CD4-positive, alpha-beta T cell treated with Interleukin-17A for 1 hour (primary cell): ENCODE measurements around the gene FAM181A.

Experiments used
- DNase-seq: peaks from one replicate; pipeline ENCODE4 v3.0.0-alpha.2; 2020

The FAM181A gene

GRCh38 chr14:93952829-93953228, 25.7 kb downstream of the FAM181A start:
- DNase-seq: no peak

- DNase-seq: no peak
Observed at GRCh38 chr14:93953263-93953662, 26.1 kb downstream of the FAM181A start.

GRCh38 chr14:93953739-93954515, 26.8 kb downstream of the FAM181A start:
- DNase-seq: no peak

DNA sequence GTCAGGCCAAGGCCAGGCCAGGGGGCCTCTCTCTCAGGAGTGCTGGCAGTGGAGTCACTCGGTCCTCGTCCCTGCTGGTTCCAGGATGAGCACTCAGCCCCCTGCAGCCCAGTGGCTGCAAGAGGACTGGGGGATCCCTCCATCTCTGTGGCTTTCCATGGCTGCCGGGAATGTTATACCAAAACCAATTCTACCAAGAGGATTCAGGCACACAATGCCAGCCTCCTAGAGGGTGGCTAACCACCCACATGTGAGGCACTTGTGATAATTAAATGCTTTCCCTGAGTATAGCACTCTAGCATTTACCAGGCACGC, 27.3 kb downstream of the FAM181A start:
- no peak for DNase-seq

- DNase-seq: peak; percentile 77
Observed at GRCh38 chr14:93954900-93955849, 28.0 kb downstream of the FAM181A start.

GRCh38 chr14:93955850-93956481, 28.8 kb downstream of the FAM181A start:
- DNase-seq: no peak

DNA sequence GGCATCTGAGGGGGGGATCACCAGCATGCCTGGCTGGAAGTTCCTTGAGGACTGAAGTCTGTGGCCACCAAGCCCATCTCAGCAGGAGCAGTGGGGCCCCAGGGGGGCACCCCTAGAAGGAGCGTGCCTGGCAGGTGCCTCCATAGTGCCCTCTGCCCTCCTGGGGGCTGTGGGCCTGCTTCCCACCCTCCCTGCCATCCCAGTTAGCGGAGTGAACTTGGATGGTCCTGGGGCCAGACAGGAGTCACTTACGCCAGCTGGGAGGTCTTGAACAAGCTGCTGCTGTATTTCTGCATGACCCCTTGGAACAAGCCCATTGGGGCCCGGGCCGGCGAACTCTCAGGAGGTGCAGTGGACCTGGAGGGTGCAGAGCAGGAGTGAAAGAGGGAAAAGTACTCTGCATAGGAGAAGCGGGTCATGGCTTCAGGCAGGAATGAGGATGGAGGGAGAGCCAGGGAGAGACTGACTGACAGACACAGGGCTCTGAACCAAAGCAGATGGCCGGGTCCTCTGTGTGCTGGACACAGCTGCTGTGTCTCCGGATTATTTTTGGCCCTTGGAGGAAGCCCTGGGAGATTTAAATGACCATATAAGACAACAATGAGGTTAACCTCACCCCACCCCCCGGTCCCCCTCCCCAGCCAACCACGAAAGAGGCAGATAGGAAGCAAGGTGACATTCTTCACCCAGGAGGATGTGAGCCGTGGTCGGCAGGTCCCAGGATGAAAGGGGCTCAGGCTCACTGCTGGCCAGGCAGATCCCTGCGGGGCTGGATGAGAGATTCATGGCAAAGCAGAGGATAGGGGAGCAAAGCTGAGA, 29.6 kb downstream of the FAM181A start:
- peak; percentile 30 for DNase-seq

DNA sequence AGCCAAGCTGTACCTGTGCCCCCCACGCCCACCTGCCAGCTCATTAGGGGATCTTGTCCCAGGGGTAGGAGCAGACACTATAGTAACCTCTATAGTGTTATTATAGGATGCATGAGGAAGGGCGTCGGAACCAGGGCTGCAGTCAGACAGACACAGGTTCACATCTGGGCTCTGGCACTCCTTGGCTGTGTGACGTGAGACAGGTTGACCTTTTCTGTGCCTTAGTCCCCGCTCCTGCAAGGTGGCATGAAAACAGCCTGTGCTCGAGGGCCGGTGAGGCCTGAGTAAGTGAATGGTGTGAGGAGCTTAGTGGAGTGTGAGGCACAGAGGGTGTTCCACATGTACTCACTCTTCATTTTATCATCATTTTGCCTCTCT, 30.2 kb downstream of the FAM181A start:
- DNase-seq: no peak

DNA sequence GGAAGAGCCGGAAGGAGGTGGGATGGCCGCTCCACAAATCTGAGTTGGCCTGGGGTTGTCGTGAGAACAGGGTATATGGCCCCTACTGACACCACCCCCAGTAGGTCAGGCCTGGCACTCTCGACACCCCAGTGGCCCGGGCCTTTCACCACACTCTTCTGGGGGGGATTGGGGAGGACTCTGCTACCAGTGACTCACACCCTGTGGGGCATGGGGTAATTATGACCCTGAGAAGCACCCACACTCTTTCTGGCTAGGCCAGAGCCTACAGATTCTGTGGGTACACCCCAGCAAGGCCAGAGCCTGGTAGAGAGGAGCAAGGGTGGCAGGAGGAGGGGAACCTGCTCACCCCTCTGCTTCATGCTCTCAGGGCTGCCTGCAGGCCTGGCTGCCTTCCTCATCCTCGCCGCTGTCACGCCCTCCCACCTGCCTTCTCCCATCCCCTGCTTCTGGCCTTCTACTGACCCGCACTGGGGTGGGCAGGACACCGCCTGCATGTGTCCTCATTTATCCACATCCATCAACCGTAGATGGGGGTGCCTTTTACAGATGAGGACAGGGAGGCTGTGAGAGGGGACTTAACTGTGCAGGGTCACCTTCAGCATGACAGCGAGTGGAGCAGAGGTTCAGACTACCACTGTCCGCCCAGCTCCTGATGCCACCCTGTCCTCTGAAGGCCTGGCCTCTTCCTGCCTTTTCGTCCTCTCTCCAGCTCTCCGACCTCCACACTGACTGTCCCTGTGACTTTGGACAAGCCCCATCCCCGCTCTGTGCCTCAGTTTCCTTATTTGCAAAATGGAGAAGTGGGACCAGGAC, 30.8 kb downstream of the FAM181A start:
- DNase-seq: no peak

DNA sequence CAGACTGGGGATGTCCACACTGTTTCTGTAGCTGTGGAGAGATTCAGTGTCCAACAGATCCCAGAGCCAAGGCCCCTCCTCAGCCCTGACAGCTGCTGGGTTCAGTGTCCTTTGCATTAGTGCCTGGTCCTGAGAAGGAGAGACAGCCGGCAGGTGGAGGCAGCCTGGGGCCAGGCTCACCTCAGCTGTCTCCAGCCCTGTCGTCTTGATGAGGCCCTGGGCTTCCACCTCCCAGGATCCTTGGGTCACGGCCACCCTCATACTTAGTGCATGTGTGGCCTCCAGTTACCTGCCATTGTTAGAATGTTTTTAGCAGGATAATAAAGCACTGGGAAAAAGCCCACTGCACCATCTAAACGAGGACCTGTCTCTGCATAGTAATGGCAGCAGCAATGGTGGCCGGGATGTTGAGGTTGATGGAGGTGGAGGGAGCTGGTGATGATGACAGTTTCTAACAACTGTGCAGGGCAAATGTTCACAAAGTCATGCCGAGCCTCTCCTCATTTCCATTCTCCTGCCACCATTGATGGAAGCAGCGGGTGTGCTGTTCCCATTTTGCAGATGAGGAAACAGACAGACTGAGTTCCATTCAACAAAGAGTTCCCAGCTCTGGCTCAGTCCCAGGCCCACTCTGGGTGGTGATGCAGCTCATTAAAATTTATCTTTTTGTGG, 31.6 kb downstream of the FAM181A start:
- DNase-seq: no peak

- DNase-seq: peak; percentile 95
Observed at GRCh38 chr14:93959239-93960107, 32.3 kb downstream of the FAM181A start.

DNA sequence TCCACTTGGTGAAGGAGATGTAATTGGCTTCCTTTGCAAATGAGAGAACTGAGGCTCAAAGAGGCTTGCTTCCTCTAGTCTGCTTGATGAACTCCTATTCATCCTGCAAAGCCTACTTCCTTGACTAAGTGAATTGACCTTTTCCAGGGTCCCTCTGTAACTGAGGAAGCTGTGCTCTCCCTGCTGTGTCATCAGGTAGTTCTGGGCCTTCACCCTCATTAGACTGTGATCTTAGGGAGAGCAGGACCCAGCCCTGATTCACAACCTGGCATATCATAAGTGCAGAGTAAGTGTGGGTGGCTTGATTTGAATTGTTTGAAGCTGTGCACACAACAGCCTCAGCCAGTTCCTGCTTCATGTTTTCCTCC, 32.9 kb downstream of the FAM181A start:
- DNase-seq: peak; percentile 18

GRCh38 chr14:93960774-93961438, 33.8 kb downstream of the FAM181A start:
- DNase-seq: no peak

GRCh38 chr14:93961620-93962019, 34.5 kb downstream of the FAM181A start:
- DNase-seq: no peak

- DNase-seq: peak; percentile 73
Observed at GRCh38 chr14:93962701-93963601, 35.8 kb downstream of the FAM181A start.

GRCh38 chr14:93963692-93964091, 36.5 kb downstream of the FAM181A start:
- peak; percentile 18 for DNase-seq

DNA sequence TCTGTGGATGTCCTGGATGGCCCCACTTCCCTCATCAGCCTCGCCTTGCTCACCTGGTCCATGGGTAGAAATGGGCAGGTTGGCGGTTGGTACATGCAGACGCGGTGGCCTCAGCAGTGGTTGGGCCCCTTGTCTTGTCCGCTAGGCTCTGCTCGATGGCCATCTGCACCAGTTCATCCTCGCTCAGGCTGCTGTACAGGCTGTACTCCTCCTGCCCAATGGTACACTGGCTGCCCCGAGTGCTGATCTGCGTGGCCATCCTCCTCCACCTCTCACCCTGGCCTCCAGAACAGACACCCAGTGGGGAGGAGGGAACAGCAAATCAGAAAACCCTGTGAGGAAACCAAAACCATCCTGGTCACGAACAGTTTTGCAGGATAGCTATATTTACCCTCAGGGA, 37.1 kb downstream of the FAM181A start:
- no peak for DNase-seq

- DNase-seq: no peak
Observed at GRCh38 chr14:93964820-93965286, 37.7 kb downstream of the FAM181A start.
